HCT116 (cell line): ENCODE data around the gene CR1L. TPM values are rescaled to one million over a fixed set of nuclear protein-coding genes. Genes with fewer than 3 reads are reported as not detected.

Source experiments
- ATAC-seq: fragments of 200-7000 bp; cut with Tn5 transposase; 2 replicates; pipeline ENCODE4 v1.9.1; 2020; ENCODE audit warnings: mild to moderate bottlenecking, moderate library complexity
- BruUV-seq: library from RNA; stranded (reverse); fragments of 400-500 nt; replicated peaks from 2 replicates; lab custom pipeline; 2021; lab: Mats Ljungman, UMichigan
- CTCF ChIA-PET: fragments of 300-600 bp; sonication (Branson Sonifier 250); formaldehyde crosslinking; loops from one replicate; lab custom pipeline; 2021; ENCODE audit warnings: antibody characterized with exemption; lab: Charles Lee
- POLR2A ChIA-PET: fragments of 300-600, 350-600 bp; sonication (Branson Sonifier 250); formaldehyde crosslinking; loops from one replicate; lab custom pipeline; 2021; ENCODE audit warnings: antibody characterized with exemption; lab: Charles Lee
- RAD21 ChIA-PET, 2 experiments: fragments of 300-600 bp; sonication (Branson Sonifier 250); formaldehyde crosslinking; loops; one replicate each; lab custom pipeline; 2023; ENCODE audit warnings: low total read pairs in 2 of 2; ENCODE audit not compliant: uncharacterized antibody in 2 of 2, unreplicated experiment in 2 of 2, low non-redundant PET in 1 of 2; lab: Charles Lee
- DNase-seq: peaks from one replicate; pipeline ENCODE4 v3.0.0-alpha.2; 2010; ENCODE audit warnings: low read depth, low spot score
- H2AFZ ChIP-seq: fragments of 200-600 bp; shearing (Covaris generic), sonication (generic); 2 replicates; pipeline ENCODE4 v1.6.1; 2017; ENCODE audit warnings: low read depth, mixed run types, mixed read lengths, antibody characterized with exemption, low read length; ENCODE audit not compliant: poor library complexity, severe bottlenecking
- H3K27ac ChIP-seq: 2 replicates; pipeline ENCODE4 v1.5.1; 2012; ENCODE audit warnings: low read depth, low read length
- H3K27me3 ChIP-seq: fragments of 200-600 bp; sonication (generic); 2 replicates; pipeline ENCODE4 v1.6.1; 2016; ENCODE audit warnings: mixed run types, low read length, mixed read lengths; ENCODE audit not compliant: insufficient read depth
- H3K36me3 ChIP-seq, 2 experiments: fragments of 200-500 bp in 1 of 2; fragments of 200-600 bp in 1 of 2; sonication (Bioruptor generic) in 1 of 2; sonication (generic) in 1 of 2; 2 replicates each; pipeline versions ENCODE4 v1.5.1 to v1.6.1; 2014 to 2016; ENCODE audit warnings: low read length in 2 of 2, inconsistent platforms in 1 of 2, mixed read lengths in 1 of 2, mixed run types in 1 of 2; ENCODE audit not compliant: insufficient read depth in 2 of 2, control insufficient read depth in 1 of 2
- H3K4me1 ChIP-seq, 2 experiments: fragments of 200-600 bp in 1 of 2; sonication (generic) in 1 of 2; 2 replicates each; pipeline versions ENCODE4 v1.5.1 to v1.6.1; 2012 to 2017; ENCODE audit warnings: low read length in 2 of 2, inconsistent platforms in 1 of 2, mild to moderate bottlenecking in 1 of 2, mixed read lengths in 1 of 2, mixed run types in 1 of 2, moderate library complexity in 1 of 2; ENCODE audit not compliant: insufficient read depth in 2 of 2, control insufficient read depth in 1 of 2
- H3K4me2 ChIP-seq: fragments of 200-600 bp; sonication (generic); 2 replicates; pipeline ENCODE4 v1.6.1; 2017; ENCODE audit warnings: mixed run types, low read length, mixed read lengths
- H3K4me3 ChIP-seq, 2 experiments: fragments of 200-600 bp in 1 of 2; sonication (generic) in 1 of 2; replicated peaks in 1 of 2; 2 replicates each; pipeline ENCODE4 v1.5.1; 2011 to 2016; ENCODE audit warnings: low read length in 2 of 2, control low read depth in 1 of 2, low read depth in 1 of 2, mild to moderate bottlenecking in 1 of 2, mixed read lengths in 1 of 2, mixed run types in 1 of 2
- H3K79me2 ChIP-seq: fragments of 200-600 bp; sonication (generic); 2 replicates; pipeline ENCODE4 v1.6.1; 2017; ENCODE audit warnings: mild to moderate bottlenecking, mixed run types, low read length, moderate library complexity, mixed read lengths; ENCODE audit not compliant: insufficient read depth
- H3K9ac ChIP-seq: fragments of 200-600 bp; sonication (generic); 2 replicates; pipeline ENCODE4 v1.6.1; 2016; ENCODE audit warnings: low read length, mixed read lengths
- H3K9me2 ChIP-seq: fragments of 200-600 bp; sonication (generic), shearing (Covaris generic); 2 replicates; pipeline ENCODE4 v1.6.1; 2017; ENCODE audit warnings: mixed run types, mild to moderate bottlenecking, moderate library complexity; ENCODE audit not compliant: insufficient read depth
- H3K9me3 ChIP-seq, 2 experiments: fragments of 200-500 bp in 1 of 2; fragments of 200-600 bp in 1 of 2; sonication (Bioruptor generic) in 1 of 2; sonication (generic) in 1 of 2; 2 replicates each; pipeline ENCODE4 v1.6.1; 2014 to 2017; ENCODE audit warnings: low read length in 2 of 2, mixed read lengths in 2 of 2, inconsistent platforms in 1 of 2, low read depth in 1 of 2, mild to moderate bottlenecking in 1 of 2, mixed run types in 1 of 2, moderate library complexity in 1 of 2; ENCODE audit not compliant: control insufficient read depth in 1 of 2, insufficient read depth in 1 of 2
- H4K20me1 ChIP-seq: fragments of 200-600 bp; sonication (generic), shearing (Covaris generic); 2 replicates; pipeline ENCODE4 v1.6.1; 2017; ENCODE audit warnings: mixed run types, mild to moderate bottlenecking, moderate library complexity; ENCODE audit not compliant: insufficient read depth
- CBX3 ChIP-seq: IDR thresholded peaks from 2 replicates; pipeline ENCODE4 v1.6.1; 2012; ENCODE audit warnings: low read depth
- EGR1 ChIP-seq: IDR thresholded peaks from 2 replicates; pipeline ENCODE4 v1.6.1; 2012; ENCODE audit warnings: low read depth
- ELF1 ChIP-seq: IDR thresholded peaks from 2 replicates; pipeline ENCODE4 v1.6.1; 2012; ENCODE audit warnings: low read depth, borderline replicate concordance
- FOSL1 ChIP-seq: IDR thresholded peaks from 2 replicates; pipeline ENCODE4 v1.6.1; 2012; ENCODE audit warnings: low read depth
- JUND ChIP-seq: IDR thresholded peaks from 2 replicates; pipeline ENCODE4 v1.6.1; 2012
- POLR2A ChIP-seq: IDR thresholded peaks from 2 replicates; pipeline ENCODE4 v1.7.0; 2011; ENCODE audit warnings: borderline replicate concordance; ENCODE audit not compliant: insufficient read depth, insufficient read length; ENCODE audit errors: extremely low read depth
- RAD21 ChIP-seq: IDR thresholded peaks from 2 replicates; pipeline ENCODE4 v1.6.1; 2012; ENCODE audit warnings: low read depth, mild to moderate bottlenecking
- SP1 ChIP-seq: IDR thresholded peaks from 2 replicates; pipeline ENCODE4 v1.6.1; 2012; ENCODE audit warnings: low read depth
- TCF7L2 ChIP-seq: IDR thresholded peaks from 2 replicates; pipeline ENCODE4 v1.7.0; 2011; ENCODE audit warnings: borderline replicate concordance, inconsistent platforms; ENCODE audit not compliant: insufficient read depth, insufficient read length; ENCODE audit errors: extremely low read depth
- ZNF274 ChIP-seq: fragments of 200-500 bp; sonication (Bioruptor generic); IDR thresholded peaks from 2 replicates; pipeline ENCODE4 v1.6.1; 2014; ENCODE audit warnings: mild to moderate bottlenecking, low read depth, low read length, inconsistent platforms
- intact Hi-C: fragments of 100-400 bp; cut with micrococcal nuclease; formaldehyde crosslinking; loops from 2 replicates; pipeline ENCODE4 v1.10.0; 2022
- total RNA-seq: library from RNA; stranded (reverse); gene quantifications from one replicate; pipeline ENCODE4 v1.2.1, GENCODE V29; 2021; ENCODE audit not compliant: unreplicated experiment
- TF ChIP-seq, protein P1 (sequence below), 3 experiments: fragments of 200-600 bp in 1 of 3; sonication (generic) in 1 of 3; IDR thresholded peaks in 2 of 3; conservative IDR thresholded peaks in 1 of 3; 2 replicates each; pipeline ENCODE4 v1.5.1; 2012 to 2017; ENCODE audit warnings: low read depth in 2 of 3, low read length in 2 of 3, antibody characterized with exemption in 1 of 3, borderline replicate concordance in 1 of 3, control low read depth in 1 of 3, mild to moderate bottlenecking in 1 of 3, mixed read lengths in 1 of 3, mixed run types in 1 of 3, moderate library complexity in 1 of 3; ENCODE audit not compliant: insufficient read depth in 1 of 3
- TF ChIP-seq, protein P2 (sequence below): IDR thresholded peaks from 2 replicates; pipeline ENCODE4 v1.6.1; 2012; ENCODE audit warnings: low read depth
- TF ChIP-seq, protein P3 (sequence below): IDR thresholded peaks from 2 replicates; pipeline ENCODE4 v1.6.1; 2012

CR1L gene
- total RNA-seq, 1 experiment from 2014 or later, result 0.15 TPM

DNA sequence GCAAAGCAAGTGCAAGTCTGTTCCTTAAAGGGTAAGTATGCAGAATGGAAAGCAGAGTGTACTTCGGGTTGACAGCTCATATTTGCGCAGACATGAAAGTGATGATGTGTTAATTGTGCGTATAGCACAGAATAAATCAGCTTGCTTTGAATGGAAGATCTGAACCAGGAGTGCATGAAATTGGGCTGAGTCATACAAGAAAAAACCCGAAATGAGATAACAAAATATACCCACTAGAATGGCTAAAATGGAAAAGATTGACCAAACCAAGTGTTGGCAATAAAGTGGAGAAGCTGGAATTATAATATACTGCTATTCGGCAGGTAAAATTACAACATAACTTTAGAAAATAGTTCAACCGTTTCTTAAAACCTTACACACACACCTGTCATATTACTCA lies 28.5 kb downstream of the CR1L start:
- RAD21 ChIA-PET, result no interaction called here
- Histone ChIP-seq H3K9ac (no peak overlapping the region), H3K36me3 (no peaks in the 10 kb centered on the region), H3K27ac (no peak overlapping the region), H3K27me3 (no peaks in the 10 kb centered on the region), H3K4me2 (no peak overlapping the region), H3K9me2 (no peaks in the 10 kb centered on the region), H3K4me1 (no peaks in the 10 kb centered on the region), H3K79me2 (no peaks in the 10 kb centered on the region), H2AFZ (no peak overlapping the region), H4K20me1 (no peaks in the 10 kb centered on the region), H3K4me3 (no peak overlapping the region), H3K9me3 (no peaks in the 10 kb centered on the region)
- POLR2A ChIA-PET, result no interaction called here
- ATAC-seq (no peak), DNase-seq (no peak)
- no TSS peak for BruUV-seq
- intact Hi-C loops, result loop anchor here (10.0 kb wide), 1 partner anchor 589 kb away; the partner anchor contains the start of gene C4BPB
- TF ChIP-seq JUND (no peak), POLR2A (no peak), ZNF274 (no peak), FOSL1 (no peak), TCF7L2 (no peak), SP1 (no peak), EGR1 (no peak), ELF1 (no peak), CBX3 (no peak), RAD21 (no peak)
- TF ChIP-seq, protein P1, sequence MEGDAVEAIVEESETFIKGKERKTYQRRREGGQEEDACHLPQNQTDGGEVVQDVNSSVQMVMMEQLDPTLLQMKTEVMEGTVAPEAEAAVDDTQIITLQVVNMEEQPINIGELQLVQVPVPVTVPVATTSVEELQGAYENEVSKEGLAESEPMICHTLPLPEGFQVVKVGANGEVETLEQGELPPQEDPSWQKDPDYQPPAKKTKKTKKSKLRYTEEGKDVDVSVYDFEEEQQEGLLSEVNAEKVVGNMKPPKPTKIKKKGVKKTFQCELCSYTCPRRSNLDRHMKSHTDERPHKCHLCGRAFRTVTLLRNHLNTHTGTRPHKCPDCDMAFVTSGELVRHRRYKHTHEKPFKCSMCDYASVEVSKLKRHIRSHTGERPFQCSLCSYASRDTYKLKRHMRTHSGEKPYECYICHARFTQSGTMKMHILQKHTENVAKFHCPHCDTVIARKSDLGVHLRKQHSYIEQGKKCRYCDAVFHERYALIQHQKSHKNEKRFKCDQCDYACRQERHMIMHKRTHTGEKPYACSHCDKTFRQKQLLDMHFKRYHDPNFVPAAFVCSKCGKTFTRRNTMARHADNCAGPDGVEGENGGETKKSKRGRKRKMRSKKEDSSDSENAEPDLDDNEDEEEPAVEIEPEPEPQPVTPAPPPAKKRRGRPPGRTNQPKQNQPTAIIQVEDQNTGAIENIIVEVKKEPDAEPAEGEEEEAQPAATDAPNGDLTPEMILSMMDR (IDR thresholded peaks at IDR 0.05 in 2 of 3, conservative IDR thresholded peaks at IDR 0.05 in 1 of 3; ENCODE audit: borderline replicate concordance in 1 of 3, insufficient read depth in 1 of 3, low read depth in 2 of 3, low read length in 2 of 3), result no peak
- TF ChIP-seq, protein P2, sequence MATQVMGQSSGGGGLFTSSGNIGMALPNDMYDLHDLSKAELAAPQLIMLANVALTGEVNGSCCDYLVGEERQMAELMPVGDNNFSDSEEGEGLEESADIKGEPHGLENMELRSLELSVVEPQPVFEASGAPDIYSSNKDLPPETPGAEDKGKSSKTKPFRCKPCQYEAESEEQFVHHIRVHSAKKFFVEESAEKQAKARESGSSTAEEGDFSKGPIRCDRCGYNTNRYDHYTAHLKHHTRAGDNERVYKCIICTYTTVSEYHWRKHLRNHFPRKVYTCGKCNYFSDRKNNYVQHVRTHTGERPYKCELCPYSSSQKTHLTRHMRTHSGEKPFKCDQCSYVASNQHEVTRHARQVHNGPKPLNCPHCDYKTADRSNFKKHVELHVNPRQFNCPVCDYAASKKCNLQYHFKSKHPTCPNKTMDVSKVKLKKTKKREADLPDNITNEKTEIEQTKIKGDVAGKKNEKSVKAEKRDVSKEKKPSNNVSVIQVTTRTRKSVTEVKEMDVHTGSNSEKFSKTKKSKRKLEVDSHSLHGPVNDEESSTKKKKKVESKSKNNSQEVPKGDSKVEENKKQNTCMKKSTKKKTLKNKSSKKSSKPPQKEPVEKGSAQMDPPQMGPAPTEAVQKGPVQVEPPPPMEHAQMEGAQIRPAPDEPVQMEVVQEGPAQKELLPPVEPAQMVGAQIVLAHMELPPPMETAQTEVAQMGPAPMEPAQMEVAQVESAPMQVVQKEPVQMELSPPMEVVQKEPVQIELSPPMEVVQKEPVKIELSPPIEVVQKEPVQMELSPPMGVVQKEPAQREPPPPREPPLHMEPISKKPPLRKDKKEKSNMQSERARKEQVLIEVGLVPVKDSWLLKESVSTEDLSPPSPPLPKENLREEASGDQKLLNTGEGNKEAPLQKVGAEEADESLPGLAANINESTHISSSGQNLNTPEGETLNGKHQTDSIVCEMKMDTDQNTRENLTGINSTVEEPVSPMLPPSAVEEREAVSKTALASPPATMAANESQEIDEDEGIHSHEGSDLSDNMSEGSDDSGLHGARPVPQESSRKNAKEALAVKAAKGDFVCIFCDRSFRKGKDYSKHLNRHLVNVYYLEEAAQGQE, result no peak
- TF ChIP-seq, protein P3, sequence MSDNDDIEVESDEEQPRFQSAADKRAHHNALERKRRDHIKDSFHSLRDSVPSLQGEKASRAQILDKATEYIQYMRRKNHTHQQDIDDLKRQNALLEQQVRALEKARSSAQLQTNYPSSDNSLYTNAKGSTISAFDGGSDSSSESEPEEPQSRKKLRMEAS, result no peak
- TF ChIP-seq, all 23 proteins: peak for 0
- CTCF ChIA-PET, result interaction anchor here (1.7 to 2.5 kb wide), 3 partner anchors 19 to 94 kb away, joined by 4 to 8 read pairs (median 8); no protein-coding TSS in a partner anchor
